Measurements from ENCODE around the gene BCAS1. TPM values are rescaled to one million over a fixed set of nuclear protein-coding genes. Genes with fewer than 3 reads are reported as not detected.
A peak's percentile ranks its signal among the peaks of the same experiment; 100 is the strongest.

BCAS1 gene
- total RNA-seq, 1 experiment from 2014 or later = 1.2 TPM

DNA sequence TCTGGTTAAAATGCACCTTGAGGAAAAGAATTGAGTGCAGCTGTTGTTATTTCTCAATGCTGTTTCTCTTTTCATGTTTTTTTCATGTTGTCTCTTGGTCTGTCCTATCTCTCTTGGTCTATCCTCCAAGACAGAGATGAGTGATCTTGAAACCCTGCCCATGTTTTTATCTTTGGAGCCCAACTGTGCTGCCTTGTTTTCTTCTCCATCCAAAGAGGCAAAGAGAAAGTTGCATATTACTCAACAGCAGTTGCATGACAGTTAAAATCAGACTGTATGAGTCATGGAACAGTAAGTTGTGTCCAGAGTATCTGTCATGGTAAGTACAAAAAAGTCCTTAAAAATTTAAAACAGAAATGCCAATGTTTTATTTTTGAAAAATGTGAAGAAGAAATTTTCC is 26.2 kb downstream of the BCAS1 start:
- Mint-ChIP-seq H3K36me3 (ENCODE audit: insufficient read depth, unreplicated experiment) (no peaks in the 10 kb centered on the region), H3K4me3 (ENCODE audit: unreplicated experiment) (no peak overlapping the region), H3K27me3 (ENCODE audit: insufficient read depth, unreplicated experiment) (peaks cover 11% of the 10 kb centered on the region), H3K27ac (ENCODE audit: unreplicated experiment) (no peak overlapping the region), H3K9me3 (ENCODE audit: unreplicated experiment) (peaks cover 11% of the 10 kb centered on the region), H3K4me1 (ENCODE audit: low read depth, unreplicated experiment) (no peaks in the 10 kb centered on the region)
- no peaks in the 10 kb centered on the region for H3K4me1 ChIP-seq
- POLR2A ChIA-PET = no interaction called here
- H3K9me3 ChIP-seq = no peaks in the 10 kb centered on the region
- no peak for DNase-seq
- no TSS peak for BruUV-seq (replicated peaks)
- intact Hi-C loops (cut with micrococcal nuclease; ENCODE audit: unreplicated experiment) = no loop called here
- TF ChIP-seq, protein P1, sequence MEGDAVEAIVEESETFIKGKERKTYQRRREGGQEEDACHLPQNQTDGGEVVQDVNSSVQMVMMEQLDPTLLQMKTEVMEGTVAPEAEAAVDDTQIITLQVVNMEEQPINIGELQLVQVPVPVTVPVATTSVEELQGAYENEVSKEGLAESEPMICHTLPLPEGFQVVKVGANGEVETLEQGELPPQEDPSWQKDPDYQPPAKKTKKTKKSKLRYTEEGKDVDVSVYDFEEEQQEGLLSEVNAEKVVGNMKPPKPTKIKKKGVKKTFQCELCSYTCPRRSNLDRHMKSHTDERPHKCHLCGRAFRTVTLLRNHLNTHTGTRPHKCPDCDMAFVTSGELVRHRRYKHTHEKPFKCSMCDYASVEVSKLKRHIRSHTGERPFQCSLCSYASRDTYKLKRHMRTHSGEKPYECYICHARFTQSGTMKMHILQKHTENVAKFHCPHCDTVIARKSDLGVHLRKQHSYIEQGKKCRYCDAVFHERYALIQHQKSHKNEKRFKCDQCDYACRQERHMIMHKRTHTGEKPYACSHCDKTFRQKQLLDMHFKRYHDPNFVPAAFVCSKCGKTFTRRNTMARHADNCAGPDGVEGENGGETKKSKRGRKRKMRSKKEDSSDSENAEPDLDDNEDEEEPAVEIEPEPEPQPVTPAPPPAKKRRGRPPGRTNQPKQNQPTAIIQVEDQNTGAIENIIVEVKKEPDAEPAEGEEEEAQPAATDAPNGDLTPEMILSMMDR (IDR thresholded peaks at IDR 0.05; ENCODE audit: insufficient read depth in 1 of 2, low read depth in 1 of 2, low read length in 1 of 2, severe bottlenecking in 1 of 2, unreplicated experiment in 1 of 2) = no peak
- no peak overlapping the region for H3K4me3 ChIP-seq (ENCODE audit: low read depth, low read length)
- no peaks in the 10 kb centered on the region for H3K36me3 ChIP-seq (ENCODE audit: control insufficient read depth, insufficient read depth, low read length)
- CTCF ChIA-PET = no interaction called here
- H3K27me3 ChIP-seq (replicated peaks; ENCODE audit: control insufficient read depth, insufficient read depth, low read length) = no peaks in the 10 kb centered on the region

DNA sequence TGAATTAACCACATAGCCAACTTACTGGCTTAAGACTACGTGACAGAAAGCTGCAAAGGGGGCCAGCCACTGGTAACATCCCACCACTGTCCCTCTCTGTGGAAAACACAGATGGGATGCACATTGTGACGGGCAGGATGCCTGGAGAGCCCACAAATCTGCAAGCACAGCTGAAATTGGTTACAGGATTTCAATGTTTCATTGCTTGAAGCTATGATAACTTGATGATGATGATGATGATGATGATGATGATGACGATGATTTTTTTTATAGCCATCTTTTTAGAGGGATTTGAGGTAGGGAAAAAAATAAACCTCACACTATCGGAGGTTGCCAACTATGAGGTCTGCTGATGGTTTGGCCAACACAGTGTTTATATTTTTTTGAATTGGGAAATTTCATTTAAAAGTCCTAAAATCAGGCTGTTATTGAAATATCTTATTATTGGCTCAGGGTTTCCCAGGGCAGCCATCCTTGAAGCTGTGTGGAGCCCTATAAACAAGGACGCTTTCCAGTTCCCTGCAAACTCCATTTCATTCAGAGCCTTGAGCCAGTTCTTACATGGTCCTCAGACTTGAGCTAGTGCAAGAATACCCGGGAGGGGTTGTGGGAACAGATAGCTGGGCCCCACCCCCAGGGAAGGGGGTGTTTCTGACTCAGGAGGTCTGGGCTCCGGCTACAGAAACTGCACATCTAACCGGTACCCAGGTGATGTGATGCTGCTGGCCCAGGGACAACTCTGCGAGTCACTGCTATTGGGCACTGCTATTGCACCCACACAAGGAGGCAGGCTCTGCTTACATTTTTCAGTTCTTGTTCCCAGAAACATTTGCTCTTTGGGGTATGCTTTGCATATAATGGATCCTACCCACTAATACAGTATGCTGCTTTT is 27.1 kb downstream of the BCAS1 start:
- Histone ChIP-seq H3K4me1 (no peaks in the 10 kb centered on the region), H3K27me3 (replicated peaks; ENCODE audit: control insufficient read depth, insufficient read depth, low read length) (no peaks in the 10 kb centered on the region), H3K36me3 (ENCODE audit: control insufficient read depth, insufficient read depth, low read length) (no peaks in the 10 kb centered on the region), H3K4me3 (ENCODE audit: low read depth, low read length) (no peak overlapping the region), H3K9me3 (no peaks in the 10 kb centered on the region)
- Mint-ChIP-seq H3K9me3 (ENCODE audit: unreplicated experiment) (peaks cover 11% of the 10 kb centered on the region), H3K27ac (ENCODE audit: unreplicated experiment) (no peak overlapping the region), H3K4me3 (ENCODE audit: unreplicated experiment) (no peak overlapping the region), H3K36me3 (ENCODE audit: insufficient read depth, unreplicated experiment) (no peaks in the 10 kb centered on the region), H3K27me3 (ENCODE audit: insufficient read depth, unreplicated experiment) (peaks cover 15% of the 10 kb centered on the region), H3K4me1 (ENCODE audit: low read depth, unreplicated experiment) (no peaks in the 10 kb centered on the region)
- ChIA-PET CTCF (no interaction called here), POLR2A (no interaction called here)
- TF ChIP-seq, protein P1 (IDR thresholded peaks at IDR 0.05; ENCODE audit: insufficient read depth in 1 of 2, low read depth in 1 of 2, low read length in 1 of 2, severe bottlenecking in 1 of 2, unreplicated experiment in 1 of 2) = peak in 1 of 2 experiments; percentile 11
- BruUV-seq (replicated peaks) = no TSS peak
- no peak for DNase-seq
- intact Hi-C loops (cut with micrococcal nuclease; ENCODE audit: unreplicated experiment) = no loop called here

DNA sequence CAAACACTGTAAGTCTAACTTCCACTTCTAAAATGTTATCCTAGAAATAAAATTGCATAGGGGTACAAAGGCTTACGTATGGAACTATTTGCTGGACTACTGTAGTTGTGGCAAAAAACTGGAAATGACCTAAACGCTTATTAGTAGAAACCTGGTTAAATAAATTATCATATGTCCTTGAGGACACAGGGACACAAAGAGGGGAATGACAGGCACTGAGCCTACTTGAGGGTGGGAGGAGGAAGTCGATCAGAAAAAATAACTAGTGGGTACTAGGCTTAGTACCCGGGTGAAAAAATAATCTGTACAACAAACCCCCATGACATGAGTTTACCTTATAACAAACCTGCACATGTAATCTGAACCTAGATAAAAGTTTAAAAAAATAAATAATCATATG is 28.4 kb downstream of the BCAS1 start:
- no peak for DNase-seq
- Mint-ChIP-seq H3K9me3 (ENCODE audit: unreplicated experiment) (peaks cover 11% of the 10 kb centered on the region), H3K27me3 (ENCODE audit: insufficient read depth, unreplicated experiment) (peaks cover 15% of the 10 kb centered on the region), H3K36me3 (ENCODE audit: insufficient read depth, unreplicated experiment) (no peaks in the 10 kb centered on the region), H3K27ac (ENCODE audit: unreplicated experiment) (no peak overlapping the region), H3K4me1 (ENCODE audit: low read depth, unreplicated experiment) (no peaks in the 10 kb centered on the region), H3K4me3 (ENCODE audit: unreplicated experiment) (no peak overlapping the region)
- H3K36me3 ChIP-seq (ENCODE audit: control insufficient read depth, insufficient read depth, low read length) = no peaks in the 10 kb centered on the region
- H3K9me3 ChIP-seq = no peaks in the 10 kb centered on the region
- no peak overlapping the region for H3K4me3 ChIP-seq (ENCODE audit: low read depth, low read length)
- TF ChIP-seq, protein P1 (IDR thresholded peaks at IDR 0.05; ENCODE audit: insufficient read depth in 1 of 2, low read depth in 1 of 2, low read length in 1 of 2, severe bottlenecking in 1 of 2, unreplicated experiment in 1 of 2) = no peak
- intact Hi-C loops (cut with micrococcal nuclease; ENCODE audit: unreplicated experiment) = no loop called here
- ChIA-PET POLR2A (no interaction called here), CTCF (no interaction called here)
- no peaks in the 10 kb centered on the region for H3K4me1 ChIP-seq
- no peaks in the 10 kb centered on the region for H3K27me3 ChIP-seq (replicated peaks; ENCODE audit: control insufficient read depth, insufficient read depth, low read length)
- no TSS peak for BruUV-seq (replicated peaks)
